Germinal center (tissue), 1 donor: ENCODE measurements around the gene POLK.
"Not testable (repeated sequence)": the region's sequence is repeated elsewhere in the genome, so short reads cannot be mapped to it uniquely, and the experiment has no call there.

Source experiments
- DNase-seq: peaks from one replicate; pipeline ENCODE4 v3.0.0; 2012; ENCODE audit warnings: mixed read lengths, low spot score

Gene POLK

GRCh38 chr5:75511435-75512382 is at the start of gene POLK, which contains the start of gene CERT1:
Gene POLK, plus strand, starts transcription at chr5:75511891.
Gene CERT1, minus strand, starts transcription at chr5:75511629. Its CDS starts 422 bp downstream, at chr5:75511207.
- peak; percentile 89 for DNase-seq

GRCh38 chr5:75463726-75464125 is 48.0 kb upstream of the POLK start:
- no peak for DNase-seq

GRCh38 chr5:75465480-75465879 is 46.2 kb upstream of the POLK start:
- no peak for DNase-seq

GRCh38 chr5:75466006-75466716 is 45.5 kb upstream of the POLK start:
- DNase-seq: no peak

- no peak for DNase-seq
Measured at GRCh38 chr5:75468593-75468992, 43.1 kb upstream of the POLK start.

- DNase-seq: no peak
Measured at GRCh38 chr5:75469017-75469416, 42.7 kb upstream of the POLK start.

GRCh38 chr5:75471193-75471592 is 40.5 kb upstream of the POLK start:
- no peak for DNase-seq

- no peak for DNase-seq
Measured at GRCh38 chr5:75472973-75473372, 38.7 kb upstream of the POLK start.

GRCh38 chr5:75473463-75473862 is 38.2 kb upstream of the POLK start:
- no peak for DNase-seq

- DNase-seq: no peak
Measured at GRCh38 chr5:75475364-75475763, 36.3 kb upstream of the POLK start.

- DNase-seq: no peak
Measured at GRCh38 chr5:75481024-75481423, 30.7 kb upstream of the POLK start.

- no peak for DNase-seq
Measured at GRCh38 chr5:75482482-75482881, 29.2 kb upstream of the POLK start.

GRCh38 chr5:75484605-75485004 is 27.1 kb upstream of the POLK start:
- DNase-seq: no peak

- DNase-seq: not testable (repeated sequence)
Measured at GRCh38 chr5:75489847-75490246, 21.8 kb upstream of the POLK start.

- no peak for DNase-seq
Measured at GRCh38 chr5:75491621-75492020, 20.1 kb upstream of the POLK start.

GRCh38 chr5:75496026-75496425 is 15.7 kb upstream of the POLK start:
- DNase-seq: no peak

GRCh38 chr5:75498208-75498777 is 13.4 kb upstream of the POLK start:
- no peak for DNase-seq

- DNase-seq: not testable (repeated sequence)
Measured at GRCh38 chr5:75498875-75499274, 12.8 kb upstream of the POLK start.

GRCh38 chr5:75505112-75505511 is 6.6 kb upstream of the POLK start:
- DNase-seq: not testable (repeated sequence)

- no peak for DNase-seq
Measured at GRCh38 chr5:75507841-75508240, 3.9 kb upstream of the POLK start.

GRCh38 chr5:75509546-75509945 is 2.1 kb upstream of the POLK start:
- DNase-seq: no peak

- no peak for DNase-seq
Measured at GRCh38 chr5:75509956-75510355, 1.7 kb upstream of the POLK start.

GRCh38 chr5:75510417-75510835 is 1.3 kb upstream of the POLK start:
- no peak for DNase-seq
